ENCODE results near the gene CLIP2. TPM values are rescaled to one million over a fixed set of nuclear protein-coding genes. Genes with fewer than 3 reads are reported as not detected.
"Not testable (repeated sequence)": the region's sequence is repeated elsewhere in the genome, so short reads cannot be mapped to it uniquely, and the experiment has no call there.

CLIP2 gene
- total and polyA plus RNA-seq, 2 of the 8 experiments (the other 6 are each of a cell fraction or from before 2014, with no cell fraction given) = 8.3 to 41.5 TPM

DNA sequence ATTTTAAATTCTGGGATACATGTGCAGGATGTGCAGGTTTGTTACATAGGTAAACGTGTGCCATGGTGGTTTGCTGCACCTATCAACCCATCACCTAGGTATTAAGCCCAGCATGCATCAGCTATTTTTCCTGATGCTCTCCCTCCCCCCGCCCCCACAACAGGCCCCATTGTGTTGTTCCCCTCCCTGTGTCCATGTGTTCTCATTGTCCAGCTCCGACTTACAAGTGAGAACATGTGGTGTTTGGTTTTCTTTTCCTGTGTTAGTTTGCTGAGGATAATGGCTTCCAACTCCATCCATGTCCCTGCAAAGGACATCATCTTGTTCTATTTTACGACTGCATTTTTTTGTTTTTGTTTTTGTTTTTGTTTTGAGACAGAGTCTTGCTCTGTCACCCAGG, 26.7 kb downstream of the CLIP2 start:
- H4K8ac ChIP-seq (ENCODE audit: extremely low read depth, insufficient read depth, low read length); H2BK20ac ChIP-seq (ENCODE audit: low read length); H3K18ac ChIP-seq (ENCODE audit: extremely low read depth, low read length); H3K4me3 ChIP-seq (ENCODE audit: extremely low read depth in 1 of 4, insufficient read depth in 2 of 4, low read depth in 3 of 4, low read length in 4 of 4); H3K4ac ChIP-seq (replicated peaks; ENCODE audit: insufficient read length, low read depth, low read length); H3K4me1 ChIP-seq (replicated peaks in 1 of 4; ENCODE audit: control insufficient read depth in 3 of 4, insufficient read depth in 4 of 4, low read length in 3 of 4); H2BK5ac ChIP-seq (ENCODE audit: low read depth, low read length); H2BK120ac ChIP-seq (replicated peaks; ENCODE audit: low read depth, low read length); H3K9me3 ChIP-seq (ENCODE audit: insufficient read depth in 2 of 2, low read depth in 1 of 2, low read length in 1 of 2); DNase-seq (ENCODE audit: low read depth in 1 of 2, low spot score in 2 of 2); H2AFZ ChIP-seq (ENCODE audit: low read length); H3K27me3 ChIP-seq (replicated peaks in 1 of 4; ENCODE audit: control insufficient read depth in 3 of 4, extremely low read depth in 1 of 4, insufficient read depth in 3 of 4, low read length in 3 of 4); H3K23ac ChIP-seq (ENCODE audit: insufficient read length); H3K36me3 ChIP-seq (ENCODE audit: control insufficient read depth in 2 of 4, insufficient read depth in 4 of 4, low read length in 3 of 4); H3K23me2 ChIP-seq (ENCODE audit: low read depth, low read length); FAIRE-seq; H3K14ac ChIP-seq (ENCODE audit: insufficient read length); H3K79me1 ChIP-seq (ENCODE audit: low read depth, low read length); H3K4me2 ChIP-seq (ENCODE audit: insufficient read depth in 1 of 2, low read depth in 2 of 2, low read length in 2 of 2); H2BK12ac ChIP-seq (ENCODE audit: low read depth, low read length); H3K79me2 ChIP-seq (ENCODE audit: control insufficient read depth in 1 of 2, insufficient read depth in 2 of 2, low read length in 2 of 2); H4K20me1 ChIP-seq (replicated peaks in 1 of 2; ENCODE audit: control insufficient read depth in 1 of 2, insufficient read depth in 2 of 2, low read length in 2 of 2); H3K56ac ChIP-seq (replicated peaks; ENCODE audit: insufficient read length, low read depth, low read length); H4K91ac ChIP-seq (replicated peaks; ENCODE audit: insufficient read length, low read length); H2AK5ac ChIP-seq (ENCODE audit: low read depth, low read length); H3K27ac ChIP-seq (ENCODE audit: low read depth, low read length); H4K5ac ChIP-seq (ENCODE audit: insufficient read length, low read depth, low read length); H2BK15ac ChIP-seq (ENCODE audit: low read length); H3K9ac ChIP-seq (replicated peaks in 1 of 4; ENCODE audit: extremely low read depth in 1 of 4, low read depth in 3 of 4, low read length in 3 of 4): not testable (repeated sequence)
- CTCF ChIA-PET (ENCODE audit: partially characterized antibody) = interaction anchor here (1.0 to 2.9 kb wide), 4 partner anchors 21 to 113 kb away, joined by 3 to 8 read pairs (median 4); no protein-coding TSS in a partner anchor
- 84% methylated on average over 2 of the region's 4 CpGs; no CpG with 5 or more reads in 1 of the 2 experiments for WGBS, 2 experiments (ENCODE audit: extremely low coverage in 1 of 2, insufficient coverage in 1 of 2, insufficient read length in 1 of 2, insufficient replicate concordance in 2 of 2, low coverage in 1 of 2, low lambda C conversion rate in 2 of 2, missing lambda C conversion rate in 1 of 2)
- POLR2A ChIA-PET (ENCODE audit: partially characterized antibody) = interaction anchor here (1.0 to 1.9 kb wide), 2 partner anchors 9 to 27 kb away, joined by 3 to 4 read pairs; no protein-coding TSS in a partner anchor
